GM12878 (cell line): ENCODE measurements around the gene NEAT1. TPM values are rescaled to one million over a fixed set of nuclear protein-coding genes. Genes with fewer than 3 reads are reported as not detected.

Source experiments
- ATAC-seq: fragments of 200-7000 bp; cut with Tn5 transposase; 3 replicates; pipeline ENCODE4 v1.9.1; 2020; ENCODE audit warnings: mild to moderate bottlenecking, moderate library complexity
- BruUV-seq: library from RNA; stranded (reverse); fragments of 400-500 nt; replicated peaks from 2 replicates; lab custom pipeline; 2021; lab: Mats Ljungman, UMichigan
- CTCF ChIA-PET: fragments of 300-600 bp; sonication (Branson Sonifier 250); formaldehyde crosslinking; extraction: SDS; loops from one replicate; lab custom pipeline; 2021; ENCODE audit warnings: inconsistent platforms; lab: Yijun Ruan, JAX
- POLR2A ChIA-PET: fragments of 350-600 bp; formaldehyde crosslinking; extraction: SDS; loops from one replicate; lab custom pipeline; 2021; ENCODE audit warnings: inconsistent platforms; lab: Charles Lee
- RAD21 ChIA-PET: fragments of 300-600 bp; sonication (Branson Sonifier 250); formaldehyde crosslinking; loops from one replicate; lab custom pipeline; 2023; ENCODE audit warnings: antibody characterized with exemption; ENCODE audit not compliant: unreplicated experiment; lab: Charles Lee
- SMC1A ChIA-PET: fragments of 300-600 bp; sonication (Branson Sonifier 250); formaldehyde crosslinking; loops from one replicate; lab custom pipeline; 2023; ENCODE audit not compliant: unreplicated experiment, uncharacterized antibody; lab: Charles Lee
- DNase-seq: peaks from one replicate; pipeline ENCODE4 v3.0.0-alpha.2; 2011; ENCODE audit warnings: low read depth, low spot score
- FAIRE-seq: peaks from 3 replicates; lab custom pipeline; 2011; peaks lifted over from hg19 to GRCh38; lab: Jason Lieb, UNC
- H2AFZ ChIP-seq: 2 replicates; pipeline ENCODE4 v1.6.0; 2011; ENCODE audit warnings: low read depth, low read length, control low read depth; ENCODE audit not compliant: control insufficient read depth
- H3K27ac ChIP-seq: 2 replicates; pipeline ENCODE4 v1.5.1; 2011; ENCODE audit warnings: control low read depth; ENCODE audit not compliant: control insufficient read depth, insufficient read depth
- H3K27me3 ChIP-seq, 2 experiments: replicated peaks in 1 of 2; 2 replicates each; pipeline versions ENCODE4 v1.6.0 to v1.6.1; 2011; ENCODE audit warnings: low read length in 1 of 2; ENCODE audit not compliant: control insufficient read depth in 2 of 2, insufficient read depth in 2 of 2
- H3K36me3 ChIP-seq, 2 experiments: 2 replicates each; pipeline ENCODE4 v1.5.1; 2011; ENCODE audit warnings: low read length in 1 of 2; ENCODE audit not compliant: control insufficient read depth in 2 of 2, insufficient read depth in 2 of 2
- H3K4me1 ChIP-seq: 2 replicates; pipeline ENCODE4 v1.6.1; 2011; ENCODE audit warnings: mild to moderate bottlenecking, low read length, moderate library complexity, mixed read lengths; ENCODE audit not compliant: control insufficient read depth, insufficient read depth
- H3K4me2 ChIP-seq: 2 replicates; pipeline ENCODE4 v1.6.0; 2011; ENCODE audit warnings: control low read depth; ENCODE audit not compliant: control insufficient read depth, insufficient read depth
- H3K4me3 ChIP-seq: fragments of 200-600 bp; sonication (generic); 2 replicates; pipeline ENCODE4 v1.5.1; 2016
- H3K79me2 ChIP-seq: 2 replicates; pipeline ENCODE4 v1.6.0; 2011; ENCODE audit warnings: low read length; ENCODE audit not compliant: control insufficient read depth, insufficient read depth
- H3K9ac ChIP-seq: 2 replicates; pipeline ENCODE4 v1.8.0; 2011; ENCODE audit warnings: low read length, control low read depth, mixed read lengths; ENCODE audit not compliant: control insufficient read depth, insufficient read depth
- H3K9me3 ChIP-seq: replicated peaks from 3 replicates; pipeline ENCODE4 v1.5.1; 2011; ENCODE audit warnings: mild to moderate bottlenecking, low read length; ENCODE audit not compliant: control insufficient read depth, insufficient read depth
- H4K20me1 ChIP-seq: 2 replicates; pipeline ENCODE4 v1.6.0; 2011; ENCODE audit not compliant: control insufficient read depth, insufficient read depth
- CBX3 ChIP-seq: fragments of 200-600 bp; sonication (generic); IDR thresholded peaks from 2 replicates; pipeline ENCODE4 v1.6.1; 2016; ENCODE audit warnings: low read depth, borderline replicate concordance
- CHD2 ChIP-seq: IDR thresholded peaks from 2 replicates; pipeline ENCODE4 v1.6.1; 2011; ENCODE audit warnings: low read depth, low read length, improper control_type of control experiment, borderline replicate concordance
- CREB1 ChIP-seq: IDR thresholded peaks from 2 replicates; pipeline ENCODE4 v1.6.1; 2012; ENCODE audit warnings: low read depth, mild to moderate bottlenecking, inconsistent platforms
- DPF2 ChIP-seq: fragments of 450-650 bp; IDR thresholded peaks from 2 replicates; pipeline ENCODE4 v1.6.1; 2017; ENCODE audit warnings: mild to moderate bottlenecking
- EP300 ChIP-seq, 2 experiments: fragments of 150-350 bp in 1 of 2; IDR thresholded peaks; 2 replicates each; pipeline ENCODE4 v1.6.1; 2011 to 2012; ENCODE audit warnings: low read depth in 2 of 2, low read length in 2 of 2, borderline replicate concordance in 1 of 2, improper control_type of control experiment in 1 of 2, inconsistent platforms in 1 of 2; ENCODE audit not compliant: control insufficient read depth in 1 of 2
- KLF5 ChIP-seq: fragments of 450-650 bp; IDR thresholded peaks from 2 replicates; pipeline ENCODE4 v1.6.1; 2014; ENCODE audit warnings: mild to moderate bottlenecking; ENCODE audit not compliant: partially characterized antibody
- RELA ChIP-seq: fragments of 450-650 bp; IDR thresholded peaks from 2 replicates; pipeline ENCODE4 v1.8.0; 2014; ENCODE audit warnings: borderline replicate concordance; ENCODE audit not compliant: partially characterized antibody
- TAF1 ChIP-seq: IDR thresholded peaks from 2 replicates; pipeline ENCODE4 v1.6.1; 2011; ENCODE audit warnings: mild to moderate bottlenecking, low read depth, low read length, borderline replicate concordance
- TCF7 ChIP-seq: IDR thresholded peaks from 2 replicates; pipeline ENCODE4 v1.6.1; 2014; ENCODE audit warnings: antibody characterized with exemption, borderline replicate concordance
- ZBED1 ChIP-seq: IDR thresholded peaks from 2 replicates; pipeline ENCODE4 v1.6.1; 2016; ENCODE audit warnings: borderline replicate concordance
- WGBS: methylation state at CpG from one replicate; pipeline ENCODE4 v1.1.6; 2016; ENCODE audit warnings: low lambda C conversion rate; ENCODE audit not compliant: insufficient replicate concordance, insufficient coverage; ENCODE audit errors: missing lambda C conversion rate; 5-methylcytosine and 5-hydroxymethylcytosine counted together
- in situ Hi-C: fragments of 300-500 bp; cut with MboI; formaldehyde crosslinking; loops from 9 replicates; pipeline ENCODE4 v1.14.3; 2018; ENCODE audit warnings: mixed read lengths
- intact Hi-C: fragments of 100-400 bp; cut with micrococcal nuclease; formaldehyde crosslinking; loops from one replicate; pipeline ENCODE4 v1.14.2; 2022; ENCODE audit not compliant: unreplicated experiment
- polyA plus RNA-seq, 11 experiments: library from polyadenylated mRNA; depleted of rRNA in 4 of 11; unstranded in 6 of 11; stranded (reverse) in 5 of 11; fragments of >200 nt; fragmentation: Nextera tagmentation in 4 of 11; fragmentation: Illumina TruSeq in 1 of 11; extraction: Ambion mirVana in 4 of 11; extraction: Trizol in 1 of 11; gene quantifications; 1 replicate in 1 of 11; 2 replicates in 10 of 11; pipeline versions ENCODE4 v1.2.1 to v1.2.3, GENCODE V29; 2011 to 2016; ENCODE audit warnings: inconsistent platforms in 2 of 11, missing spikeins in 2 of 11, low read depth in 1 of 11
- total RNA-seq, 4 experiments: library from RNA; depleted of rRNA in 3 of 4; stranded (reverse); fragments of >200 nt in 3 of 4; fragmentation: Illumina TruSeq in 1 of 4; extraction: Trizol in 1 of 4; gene quantifications; 2 replicates each; pipeline versions ENCODE4 v1.2.1 to v1.2.3, GENCODE V29; 2013 to 2021
- TF ChIP-seq, protein P1 (sequence below): IDR thresholded peaks from 2 replicates; pipeline ENCODE4 v1.6.1; 2012; ENCODE audit warnings: low read length, inconsistent platforms
- TF ChIP-seq, protein P2 (sequence below): IDR thresholded peaks from 2 replicates; pipeline ENCODE4 v1.6.1; 2011; ENCODE audit warnings: borderline replicate concordance, low read depth, mild to moderate bottlenecking, moderate library complexity, mixed read lengths, low read length; ENCODE audit not compliant: insufficient read depth; ENCODE audit errors: extremely low read length
- TF ChIP-seq, protein P3 (sequence below): fragments of 450-650 bp; IDR thresholded peaks from 2 replicates; pipeline ENCODE4 v1.6.1; 2016; ENCODE audit warnings: mild to moderate bottlenecking

NEAT1 gene
- total and polyA plus RNA-seq, 10 of the 15 experiments (the other 5 are each of a cell fraction or from before 2014, with no cell fraction given) = 13.6 to 328 (median 69.4) TPM

DNA sequence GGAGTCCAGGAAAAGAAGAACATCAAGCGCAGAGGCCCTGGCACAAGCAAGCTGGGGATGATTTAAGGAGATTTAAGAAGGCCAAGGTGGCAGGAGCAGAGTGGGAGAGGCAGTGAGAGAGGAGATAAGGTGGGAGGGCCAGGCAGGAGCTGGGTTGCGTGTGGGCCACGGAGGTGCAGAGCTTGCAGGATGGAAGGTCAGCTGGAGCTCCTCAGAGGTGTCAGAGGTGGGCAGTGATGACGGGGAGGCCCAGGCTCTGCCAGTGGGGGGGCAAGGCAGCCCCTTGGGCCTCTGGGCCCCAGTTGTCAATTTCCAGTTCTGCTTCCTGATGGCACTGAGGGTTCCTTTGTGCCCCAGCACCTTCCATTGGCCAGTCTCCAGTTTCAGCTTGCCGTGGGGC is 29.7 kb upstream of the NEAT1 start:
- BruUV-seq = no TSS peak

DNA sequence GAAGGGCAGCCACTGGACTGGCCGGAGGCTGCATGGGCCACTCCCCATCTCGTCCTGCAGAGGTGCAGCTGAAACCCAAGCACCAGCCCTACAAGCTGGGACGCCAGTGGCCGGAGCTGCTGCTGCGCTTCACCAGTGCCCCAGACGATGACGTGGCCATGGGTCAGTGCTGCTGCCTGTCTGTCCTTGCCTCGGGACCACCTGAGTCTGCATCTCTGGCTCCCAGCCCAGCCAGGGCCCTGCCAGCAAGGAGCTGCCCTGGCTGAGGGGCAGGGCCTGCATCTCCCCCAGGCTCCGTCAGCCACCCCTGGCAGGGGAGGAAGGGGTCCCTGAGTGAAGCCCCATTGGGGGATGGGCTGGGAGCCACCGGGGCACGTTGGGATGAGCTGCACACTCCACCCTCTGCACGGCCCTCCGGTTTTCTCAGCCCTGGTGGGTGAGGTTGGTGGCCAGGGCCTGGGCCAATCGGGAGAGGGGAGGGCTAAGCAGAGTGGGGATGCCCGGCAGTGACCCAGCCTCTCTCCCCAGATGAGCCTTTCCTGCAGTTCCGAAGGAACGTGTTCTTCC is 29.0 kb upstream of the NEAT1 start:
- Histone ChIP-seq H3K4me2 (no peak overlapping the region), H3K36me3 (peaks cover 8 to 30% of the 10 kb centered on the region in 2 experiments), H3K79me2 (peaks cover 27% of the 10 kb centered on the region), H3K4me1 (peaks cover 18% of the 10 kb centered on the region), H2AFZ (no peak overlapping the region), H3K27me3 (no peaks in the 10 kb centered on the region), H3K9ac (no peak overlapping the region), H3K27ac (no peak overlapping the region), H4K20me1 (no peaks in the 10 kb centered on the region), H3K9me3 (no peaks in the 10 kb centered on the region), H3K4me3 (no peak overlapping the region)
- ChIA-PET CTCF (no interaction called here), POLR2A (no interaction called here), SMC1A (interaction anchor here (0.7 kb wide), 1 partner anchor 22 kb away, joined by 3 read pairs; no protein-coding TSS in a partner anchor), RAD21 (no interaction called here)
- no TSS peak for BruUV-seq
- 87% methylated on average over 17 of the region's 17 CpGs for WGBS
- in situ Hi-C loops = no loop called here
- intact Hi-C loops = no loop called here
- DNase-seq (no peak), FAIRE-seq (no peak), ATAC-seq (no peak)
- TF ChIP-seq, protein P1, sequence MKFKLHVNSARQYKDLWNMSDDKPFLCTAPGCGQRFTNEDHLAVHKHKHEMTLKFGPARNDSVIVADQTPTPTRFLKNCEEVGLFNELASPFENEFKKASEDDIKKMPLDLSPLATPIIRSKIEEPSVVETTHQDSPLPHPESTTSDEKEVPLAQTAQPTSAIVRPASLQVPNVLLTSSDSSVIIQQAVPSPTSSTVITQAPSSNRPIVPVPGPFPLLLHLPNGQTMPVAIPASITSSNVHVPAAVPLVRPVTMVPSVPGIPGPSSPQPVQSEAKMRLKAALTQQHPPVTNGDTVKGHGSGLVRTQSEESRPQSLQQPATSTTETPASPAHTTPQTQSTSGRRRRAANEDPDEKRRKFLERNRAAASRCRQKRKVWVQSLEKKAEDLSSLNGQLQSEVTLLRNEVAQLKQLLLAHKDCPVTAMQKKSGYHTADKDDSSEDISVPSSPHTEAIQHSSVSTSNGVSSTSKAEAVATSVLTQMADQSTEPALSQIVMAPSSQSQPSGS = no peak
- TF ChIP-seq DPF2 (no peak), CHD2 (no peak), CREB1 (no peak), CBX3 (no peak), KLF5 (no peak), TCF7 (no peak), ZBED1 (no peak), EP300 (IDR thresholded peaks at IDR 0.05; ENCODE audit: borderline replicate concordance in 1 of 2, control insufficient read depth in 1 of 2, low read depth in 2 of 2, low read length in 2 of 2) (no peak), TAF1 (no peak)
- TF ChIP-seq, protein P2, sequence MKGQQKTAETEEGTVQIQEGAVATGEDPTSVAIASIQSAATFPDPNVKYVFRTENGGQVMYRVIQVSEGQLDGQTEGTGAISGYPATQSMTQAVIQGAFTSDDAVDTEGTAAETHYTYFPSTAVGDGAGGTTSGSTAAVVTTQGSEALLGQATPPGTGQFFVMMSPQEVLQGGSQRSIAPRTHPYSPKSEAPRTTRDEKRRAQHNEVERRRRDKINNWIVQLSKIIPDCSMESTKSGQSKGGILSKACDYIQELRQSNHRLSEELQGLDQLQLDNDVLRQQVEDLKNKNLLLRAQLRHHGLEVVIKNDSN = no peak
- TF ChIP-seq, protein P3, sequence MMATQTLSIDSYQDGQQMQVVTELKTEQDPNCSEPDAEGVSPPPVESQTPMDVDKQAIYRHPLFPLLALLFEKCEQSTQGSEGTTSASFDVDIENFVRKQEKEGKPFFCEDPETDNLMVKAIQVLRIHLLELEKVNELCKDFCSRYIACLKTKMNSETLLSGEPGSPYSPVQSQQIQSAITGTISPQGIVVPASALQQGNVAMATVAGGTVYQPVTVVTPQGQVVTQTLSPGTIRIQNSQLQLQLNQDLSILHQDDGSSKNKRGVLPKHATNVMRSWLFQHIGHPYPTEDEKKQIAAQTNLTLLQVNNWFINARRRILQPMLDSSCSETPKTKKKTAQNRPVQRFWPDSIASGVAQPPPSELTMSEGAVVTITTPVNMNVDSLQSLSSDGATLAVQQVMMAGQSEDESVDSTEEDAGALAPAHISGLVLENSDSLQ = no peak

More for the DNA sequence above, 29.7 kb upstream of the NEAT1 start:
- Histone ChIP-seq H3K4me2 (no peak overlapping the region), H3K4me3 (no peak overlapping the region), H3K27me3 (no peaks in the 10 kb centered on the region), H3K9me3 (no peaks in the 10 kb centered on the region), H3K4me1 (peaks cover 25% of the 10 kb centered on the region), H3K27ac (no peak overlapping the region), H3K36me3 (peaks cover 8 to 28% of the 10 kb centered on the region in 2 experiments), H2AFZ (no peak overlapping the region), H3K9ac (no peak overlapping the region), H3K79me2 (peaks cover 34% of the 10 kb centered on the region), H4K20me1 (no peaks in the 10 kb centered on the region; the same call in 1 of the 2 replicates)
- RAD21 ChIA-PET = no interaction called here
- CTCF ChIA-PET = no interaction called here
- TF ChIP-seq RELA = no peak
- no peak for FAIRE-seq
- SMC1A ChIA-PET = no interaction called here
- POLR2A ChIA-PET = no interaction called here
- DNase-seq = no peak
- 100% methylated on average over 4 of the region's 5 CpGs for WGBS
- intact Hi-C loops = no loop called here
- no peak for ATAC-seq
- in situ Hi-C loops = no loop called here
